ENCODE measurements around the gene RAB25.

GRCh38 chr1:156115514-156116374, 54.8 kb downstream of the RAB25 start:
- no peak for TF ChIP-seq CTCF (IDR thresholded peaks at IDR 0.05; ENCODE audit: low read depth, low read length, poor library complexity, severe bottlenecking)
- no peak for TF ChIP-seq EZH2phosphoT487 (IDR thresholded peaks at IDR 0.05; ENCODE audit: borderline replicate concordance, low read length)

Measured in DOHH2 (cell line).